ENCODE results near the gene PTOV1. TPM values are rescaled to one million over a fixed set of nuclear protein-coding genes. Genes with fewer than 3 reads are reported as not detected.

Gene PTOV1
- total RNA-seq, 1 donor from 2014 or later = 20.5 TPM

GRCh38 chr19:49805822-49806619 is 44.9 kb upstream of the PTOV1 start:
- Histone ChIP-seq H3K36me3 (ENCODE audit: control insufficient read depth, insufficient read depth, low read length) (peaks cover 15% of the 10 kb centered on the region), H3K4me3 (ENCODE audit: low read depth, low read length) (no peak overlapping the region), H3K27me3 (ENCODE audit: control insufficient read depth, insufficient read depth, low read length) (no peaks in the 10 kb centered on the region)
- FAIRE-seq (no peak), DNase-seq (ENCODE audit: low read depth) (no peak)
- TF ChIP-seq CTCF (IDR thresholded peaks at IDR 0.05; ENCODE audit: insufficient read depth, low read length, severe bottlenecking) = no peak

- Histone ChIP-seq H3K4me3 (ENCODE audit: low read depth, low read length) (no peak overlapping the region), H3K36me3 (ENCODE audit: control insufficient read depth, insufficient read depth, low read length) (peaks cover 12% of the 10 kb centered on the region), H3K27me3 (ENCODE audit: control insufficient read depth, insufficient read depth, low read length) (no peaks in the 10 kb centered on the region)
- DNase-seq (ENCODE audit: low read depth) = no peak
- no peak for FAIRE-seq
- TF ChIP-seq CTCF (IDR thresholded peaks at IDR 0.05; ENCODE audit: insufficient read depth, low read length, severe bottlenecking) = no peak
Observed at GRCh38 chr19:49806620-49806959, 44.4 kb upstream of the PTOV1 start.

- Histone ChIP-seq H3K27me3 (ENCODE audit: control insufficient read depth, insufficient read depth, low read length) (no peaks in the 10 kb centered on the region), H3K4me3 (ENCODE audit: low read depth, low read length) (no peak overlapping the region), H3K36me3 (ENCODE audit: control insufficient read depth, insufficient read depth, low read length) (peaks cover 12% of the 10 kb centered on the region)
- FAIRE-seq (no peak), DNase-seq (ENCODE audit: low read depth) (no peak)
- TF ChIP-seq CTCF (IDR thresholded peaks at IDR 0.05; ENCODE audit: insufficient read depth, low read length, severe bottlenecking) = no peak
Observed at GRCh38 chr19:49807058-49807903, 43.7 kb upstream of the PTOV1 start.

- Histone ChIP-seq H3K36me3 (ENCODE audit: control insufficient read depth, insufficient read depth, low read length) (peaks cover 9% of the 10 kb centered on the region), H3K27me3 (ENCODE audit: control insufficient read depth, insufficient read depth, low read length) (no peaks in the 10 kb centered on the region), H3K4me3 (ENCODE audit: low read depth, low read length) (no peak overlapping the region)
- FAIRE-seq (peak; percentile 66), DNase-seq (ENCODE audit: low read depth) (no peak)
- no peak for TF ChIP-seq CTCF (IDR thresholded peaks at IDR 0.05; ENCODE audit: insufficient read depth, low read length, severe bottlenecking)
Observed at GRCh38 chr19:49807904-49808675, 42.9 kb upstream of the PTOV1 start.

- Histone ChIP-seq H3K4me3 (ENCODE audit: low read depth, low read length) (peak overlapping the region; percentile 56), H3K27me3 (ENCODE audit: control insufficient read depth, insufficient read depth, low read length) (no peaks in the 10 kb centered on the region), H3K36me3 (ENCODE audit: control insufficient read depth, insufficient read depth, low read length) (peaks cover 5% of the 10 kb centered on the region)
- TF ChIP-seq CTCF (IDR thresholded peaks at IDR 0.05; ENCODE audit: insufficient read depth, low read length, severe bottlenecking) = no peak
- DNase-seq (ENCODE audit: low read depth) (peak; percentile 52), FAIRE-seq (no peak)
Observed at GRCh38 chr19:49808711-49809159, 42.2 kb upstream of the PTOV1 start.

Data from bronchial epithelial cell (primary cell).